B cell (primary cell): Measurements from ENCODE around the gene RPS15. TPM values are rescaled to one million over a fixed set of nuclear protein-coding genes. Genes with fewer than 3 reads are reported as not detected.

ENCODE experiments used
- ATAC-seq: fragments of 200-7000 bp; cut with Tn5 transposase; one replicate; pipeline ENCODE4 v1.10.0; 2021; ENCODE audit warnings: low read depth, mild to moderate bottlenecking, moderate number of reproducible peaks, moderate library complexity
- CTCF ChIA-PET: fragments of 350-600 bp; sonication (Branson Sonifier 250); formaldehyde crosslinking; loops from one replicate; lab custom pipeline; 2021; ENCODE audit warnings: antibody characterized with exemption, inconsistent platforms; lab: Charles Lee
- POLR2A ChIA-PET: fragments of 350-600 bp; sonication (Branson Sonifier 250); formaldehyde crosslinking; loops from one replicate; lab custom pipeline; 2021; ENCODE audit warnings: antibody characterized with exemption; lab: Charles Lee
- DNase-seq: peaks from one replicate; pipeline ENCODE4 v3.0.0; 2013
- H2AFZ ChIP-seq: 2 replicates; pipeline ENCODE4 v1.6.1; 2012; ENCODE audit warnings: mild to moderate bottlenecking, low read depth, low read length; ENCODE audit not compliant: insufficient read depth, poor library complexity, severe bottlenecking
- H3K27ac ChIP-seq, 2 donors: 1 replicate in 1 of 2; 2 replicates in 1 of 2; pipeline ENCODE4 v1.5.1; 2012 to 2013; ENCODE audit warnings: low read length in 2 of 2, mild to moderate bottlenecking in 2 of 2, moderate library complexity in 1 of 2
- H3K27me3 ChIP-seq, 4 experiments: fragments of 200-600 bp in 1 of 4; sonication (generic) in 1 of 4; replicated peaks in 1 of 4; 1 replicate in 2 of 4; 2 replicates in 2 of 4; pipeline versions ENCODE4 v1.6.1 to v1.7.0; 2013 to 2016; ENCODE audit warnings: low read length in 3 of 4, mild to moderate bottlenecking in 2 of 4, mixed read lengths in 1 of 4, moderate library complexity in 1 of 4; ENCODE audit not compliant: insufficient read depth in 4 of 4, control insufficient read depth in 3 of 4; ENCODE audit errors: control extremely low read depth in 1 of 4
- H3K36me3 ChIP-seq, 2 experiments: replicated peaks in 1 of 2; 1 replicate in 1 of 2; 2 replicates in 1 of 2; pipeline versions ENCODE4 v1.6.1 to v1.7.1; 2013; ENCODE audit warnings: low read length in 1 of 2; ENCODE audit not compliant: insufficient read depth in 2 of 2, control insufficient read depth in 1 of 2; ENCODE audit errors: control extremely low read depth in 1 of 2, extremely low read depth in 1 of 2
- H3K4me1 ChIP-seq, 2 donors: fragments of 200-600 bp in 1 of 2; sonication (generic) in 1 of 2; 1 replicate in 1 of 2; 2 replicates in 1 of 2; pipeline versions ENCODE4 v1.5.1 to v1.6.1; 2013 to 2017; ENCODE audit warnings: low read length in 2 of 2; ENCODE audit not compliant: control insufficient read depth in 2 of 2, insufficient read depth in 2 of 2
- H3K4me2 ChIP-seq: replicated peaks from 2 replicates; pipeline ENCODE3; 2012; ENCODE audit warnings: mild to moderate bottlenecking, low read depth, low read length; ENCODE audit not compliant: poor library complexity, severe bottlenecking
- H3K4me3 ChIP-seq, 5 experiments: fragments of 200-600 bp in 1 of 5; sonication (generic) in 1 of 5; 1 replicate in 3 of 5; 2 replicates in 2 of 5; pipeline versions ENCODE4 v1.5.1 to v1.7.0; 2011 to 2016; ENCODE audit warnings: low read length in 4 of 5, mild to moderate bottlenecking in 4 of 5, low read depth in 2 of 5, control low read depth in 1 of 5, moderate library complexity in 1 of 5; ENCODE audit not compliant: insufficient read depth in 1 of 5; ENCODE audit errors: control extremely low read depth in 1 of 5, extremely low read depth in 1 of 5
- H3K79me2 ChIP-seq: fragments of 200-600 bp; sonication (generic); one replicate; pipeline ENCODE4 v1.6.0; 2016; ENCODE audit warnings: low read length; ENCODE audit not compliant: control insufficient read depth, insufficient read depth
- H3K9ac ChIP-seq: fragments of 200-600 bp; sonication (generic); 2 replicates; pipeline ENCODE4 v1.6.1; 2017; ENCODE audit warnings: mild to moderate bottlenecking, low read length, moderate library complexity
- H3K9me3 ChIP-seq, 3 donors: one replicate each; pipeline versions ENCODE4 v1.6.1 to v1.7.1; 2013; ENCODE audit warnings: low read length in 2 of 3; ENCODE audit not compliant: control insufficient read depth in 2 of 3, insufficient read depth in 1 of 3; ENCODE audit errors: control extremely low read depth in 1 of 3
- H4K20me1 ChIP-seq: 2 replicates; pipeline ENCODE4 v1.6.0; 2012; ENCODE audit warnings: mild to moderate bottlenecking, low read length; ENCODE audit not compliant: insufficient read depth, control insufficient read depth, poor library complexity, severe bottlenecking
- H3K27ac Mint-ChIP-seq: one replicate; pipeline ENCODE4 v1.8.0; 2021; ENCODE audit warnings: mixed read lengths
- H3K27me3 Mint-ChIP-seq: one replicate; pipeline ENCODE4 v1.8.0; 2021; ENCODE audit warnings: mixed read lengths
- H3K4me1 Mint-ChIP-seq: one replicate; pipeline ENCODE4 v1.8.0; 2021; ENCODE audit warnings: mixed read lengths
- H3K4me3 Mint-ChIP-seq: one replicate; pipeline ENCODE4 v1.8.0; 2021; ENCODE audit warnings: mixed read lengths
- H3K9me3 Mint-ChIP-seq: one replicate; pipeline ENCODE4 v1.8.0; 2022; ENCODE audit warnings: mixed read lengths; ENCODE audit not compliant: insufficient read depth
- CTCF ChIP-seq: fragments of 200-600 bp; IDR thresholded peaks from one replicate; pipeline ENCODE4 v1.8.0; 2022; ENCODE audit warnings: antibody characterized with exemption, mild to moderate bottlenecking
- EZH2 ChIP-seq: IDR thresholded peaks from 2 replicates; pipeline ENCODE4 v1.6.1; 2012; ENCODE audit warnings: borderline replicate concordance, low read depth, mild to moderate bottlenecking, moderate library complexity, low read length; ENCODE audit not compliant: insufficient read depth, poor library complexity, severe bottlenecking
- WGBS: methylation state at CpG from one replicate; pipeline ENCODE4 v1.1.5; 2013; ENCODE audit warnings: missing lambda C conversion rate; ENCODE audit not compliant: insufficient coverage; 5-methylcytosine and 5-hydroxymethylcytosine counted together
- intact Hi-C: fragments of 100-400 bp; cut with micrococcal nuclease; formaldehyde crosslinking; loops from one replicate; pipeline ENCODE4 v1.10.0; 2022
- polyA plus RNA-seq: library from polyadenylated mRNA; depleted of rRNA; stranded (reverse); fragments of >200 nt; gene quantifications from 2 replicates; pipeline ENCODE4 v1.2.3, GENCODE V29; 2012
- total RNA-seq, 2 donors: library from RNA; stranded (reverse); fragments of 120-200 nt in 1 of 2; gene quantifications; 1 replicate in 1 of 2; 2 replicates in 1 of 2; pipeline versions ENCODE4 v1.2.3 to v1.2.4, GENCODE V29; 2013 to 2022

RPS15 gene
- total and polyA plus RNA-seq, 2 donors (not counting 1 experiment from before 2014, with no cell fraction given): 1,520 to 6,007 TPM

- peaks cover 14% of the 10 kb centered on the region for H3K79me2 ChIP-seq
- H3K27me3 Mint-ChIP-seq: peaks cover 3% of the 10 kb centered on the region
- ChIA-PET POLR2A (interaction anchor here (1.2 to 1.4 kb wide), 2 partner anchors 21 to 24 kb away, joined by 3 to 4 read pairs; no protein-coding TSS in a partner anchor), CTCF (interaction anchor here (0.8 to 2.3 kb wide), 3 partner anchors 13 to 202 kb away, joined by 3 to 11 read pairs (median 3); no protein-coding TSS in a partner anchor)
- H3K27me3 ChIP-seq: peaks cover 0 to 65% (median 18%) of the 10 kb centered on the region in 4 experiments
- peak overlapping the region; percentile 37 for H3K9ac ChIP-seq
- peak overlapping the region; percentile 98 for H3K4me2 ChIP-seq
- intact Hi-C loops: no loop called here
- H3K4me3 Mint-ChIP-seq: peak overlapping the region; percentile 69
- no peaks in the 10 kb centered on the region for H3K36me3 ChIP-seq
- WGBS: 8% methylated on average over 47 of the region's 49 CpGs
- no peak overlapping the region for H3K27ac ChIP-seq
- H3K9me3 ChIP-seq: peaks cover 0 to 9% (median 0%) of the 10 kb centered on the region in 3 donors
- TF ChIP-seq EZH2: no peak
- no peak for TF ChIP-seq CTCF
- H3K9me3 Mint-ChIP-seq: no peaks in the 10 kb centered on the region
- DNase-seq (no peak), ATAC-seq (no peak)
- H3K4me1 Mint-ChIP-seq: peaks cover 20% of the 10 kb centered on the region
- H2AFZ ChIP-seq: no peak overlapping the region
- H3K4me3 ChIP-seq: peak overlapping the region in 3 of 5 experiments; percentile 20 to 29 (median 28)
- H4K20me1 ChIP-seq: peaks cover 78% of the 10 kb centered on the region
- no peak overlapping the region for H3K27ac Mint-ChIP-seq
- H3K4me1 ChIP-seq: peaks cover 55 to 68% of the 10 kb centered on the region in 2 donors
Measured at GRCh38 chr19:1468274-1468820, 30.2 kb downstream of the RPS15 start.

- POLR2A ChIA-PET: interaction anchor here (1.2 to 1.4 kb wide), 2 partner anchors 21 to 24 kb away, joined by 3 to 4 read pairs; no protein-coding TSS in a partner anchor
- peak overlapping the region; percentile 37 for H3K9ac ChIP-seq
- no peak overlapping the region for H3K27ac ChIP-seq
- no peaks in the 10 kb centered on the region for H3K36me3 ChIP-seq
- H3K4me3 Mint-ChIP-seq: peak overlapping the region; percentile 23
- H3K27ac Mint-ChIP-seq: no peak overlapping the region
- H3K4me2 ChIP-seq: peak overlapping the region; percentile 98
- peak overlapping the region in 3 of 5 experiments; percentile 20 to 29 (median 28) for H3K4me3 ChIP-seq
- no peaks in the 10 kb centered on the region for H3K9me3 Mint-ChIP-seq
- peaks cover 0 to 9% (median 0%) of the 10 kb centered on the region in 3 donors for H3K9me3 ChIP-seq
- WGBS: 3% methylated on average over 47 of the region's 47 CpGs
- TF ChIP-seq CTCF: no peak
- peak; percentile 77 for TF ChIP-seq EZH2
- CTCF ChIA-PET: interaction anchor here (0.8 to 2.3 kb wide), 3 partner anchors 14 to 202 kb away, joined by 3 to 11 read pairs (median 3); no protein-coding TSS in a partner anchor
- peaks cover 15% of the 10 kb centered on the region for H3K79me2 ChIP-seq
- peaks cover 20% of the 10 kb centered on the region for H3K4me1 Mint-ChIP-seq
- H3K27me3 Mint-ChIP-seq: peaks cover 3% of the 10 kb centered on the region
- peaks cover 0 to 65% (median 18%) of the 10 kb centered on the region in 4 experiments for H3K27me3 ChIP-seq
- H2AFZ ChIP-seq: no peak overlapping the region
- H3K4me1 ChIP-seq: peaks cover 55 to 68% of the 10 kb centered on the region in 2 donors
- H4K20me1 ChIP-seq: peaks cover 83% of the 10 kb centered on the region
- intact Hi-C loops: no loop called here
- ATAC-seq (peak; percentile 8), DNase-seq (peak; percentile 67)
Measured at GRCh38 chr19:1468821-1469254, 30.6 kb downstream of the RPS15 start.
